ENCODE data around the gene CEBPG.
A peak's percentile ranks its signal among the peaks of the same experiment; 100 is the strongest.

Gene CEBPG

DNA sequence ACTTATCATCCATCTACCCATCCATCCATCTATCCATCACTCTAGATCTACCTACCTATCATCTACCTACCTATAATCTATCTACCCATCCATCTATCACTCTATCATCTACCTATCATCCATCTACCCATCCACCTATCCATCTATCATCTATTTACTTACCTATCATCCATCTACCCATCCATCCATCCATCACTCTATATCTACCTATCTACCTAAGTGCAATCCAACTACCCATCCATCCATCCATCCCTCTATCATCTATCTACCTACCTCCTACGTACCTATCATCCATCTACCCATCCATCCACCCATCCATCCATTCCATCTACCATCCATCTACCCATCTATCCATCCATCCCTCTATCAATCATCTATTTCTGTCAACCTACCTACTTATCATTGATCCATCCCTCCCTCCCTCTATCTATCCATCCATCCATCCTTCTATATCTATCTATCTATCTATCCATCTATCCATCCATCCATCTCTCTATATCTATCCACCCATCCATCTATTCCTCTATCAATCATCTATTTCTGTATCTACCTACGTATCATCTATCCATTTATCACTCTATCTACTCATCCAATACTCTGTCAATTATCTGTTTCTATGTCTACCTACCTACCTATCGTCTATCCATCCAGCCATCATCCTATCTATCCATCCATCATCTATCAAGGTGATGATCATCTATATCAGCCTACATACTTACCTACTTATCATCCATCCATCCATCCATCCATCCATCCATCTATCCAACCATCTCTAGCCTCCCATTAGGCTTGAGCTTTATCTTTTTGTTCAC lies 49.1 kb downstream of the CEBPG start:
- no peak for DNase-seq (ENCODE audit: low spot score)

DNA sequence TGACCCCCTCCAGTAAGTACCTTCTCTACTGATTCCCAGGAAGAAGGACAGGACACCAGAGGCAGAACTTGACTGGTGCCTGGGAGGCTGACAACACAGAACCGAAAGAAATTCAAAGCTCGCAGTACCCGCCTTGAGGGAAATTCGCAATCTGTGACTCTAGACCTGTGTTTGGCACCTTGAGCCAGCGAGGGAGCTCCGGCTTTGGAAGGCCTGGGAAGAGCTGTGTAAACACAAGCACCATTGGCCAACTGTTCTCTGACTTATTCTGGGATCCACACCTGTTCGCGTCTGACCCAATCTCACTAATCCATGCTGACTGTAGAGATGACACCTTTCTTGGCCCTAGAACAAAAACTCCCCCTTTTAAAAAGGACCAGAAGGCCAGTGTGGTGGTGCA lies 50.7 kb downstream of the CEBPG start:
- DNase-seq (ENCODE audit: low spot score) = no peak

DNA sequence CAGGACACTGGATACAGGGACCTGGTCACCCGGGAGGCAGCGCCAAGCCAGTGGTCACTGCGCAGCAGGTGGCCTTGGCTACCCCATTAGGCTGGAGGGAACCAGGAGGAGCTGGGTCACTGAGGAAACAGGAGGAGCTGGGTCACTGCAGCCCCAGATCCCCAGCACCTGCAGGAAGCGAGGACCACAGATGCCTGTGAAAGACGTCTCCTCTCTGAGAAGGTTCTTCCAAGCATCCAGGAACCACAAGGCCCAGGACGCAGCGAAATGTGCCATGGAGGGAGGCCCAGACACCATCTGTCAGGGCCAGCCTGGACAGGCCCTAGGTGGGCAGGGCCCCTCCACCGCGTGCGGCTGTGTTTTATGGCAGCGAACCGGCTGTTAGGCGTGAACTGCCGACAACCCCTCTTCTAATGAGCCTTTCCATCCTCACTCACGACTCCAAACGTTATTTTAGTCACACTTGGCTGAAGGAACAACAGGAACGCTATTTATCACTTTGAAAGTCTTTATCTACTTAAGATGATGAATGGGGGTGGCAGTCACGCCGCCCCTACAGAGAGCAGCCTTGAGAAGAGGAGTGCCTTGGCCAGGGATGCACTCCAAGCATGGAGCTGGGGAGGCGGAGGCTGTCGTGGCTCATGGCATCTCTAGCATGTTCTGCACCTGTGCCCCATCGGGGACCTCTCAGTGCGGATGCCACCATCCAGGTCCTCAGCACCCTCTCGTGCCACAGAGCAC lies 53.3 kb downstream of the CEBPG start:
- no peak for DNase-seq (ENCODE audit: low spot score)

DNA sequence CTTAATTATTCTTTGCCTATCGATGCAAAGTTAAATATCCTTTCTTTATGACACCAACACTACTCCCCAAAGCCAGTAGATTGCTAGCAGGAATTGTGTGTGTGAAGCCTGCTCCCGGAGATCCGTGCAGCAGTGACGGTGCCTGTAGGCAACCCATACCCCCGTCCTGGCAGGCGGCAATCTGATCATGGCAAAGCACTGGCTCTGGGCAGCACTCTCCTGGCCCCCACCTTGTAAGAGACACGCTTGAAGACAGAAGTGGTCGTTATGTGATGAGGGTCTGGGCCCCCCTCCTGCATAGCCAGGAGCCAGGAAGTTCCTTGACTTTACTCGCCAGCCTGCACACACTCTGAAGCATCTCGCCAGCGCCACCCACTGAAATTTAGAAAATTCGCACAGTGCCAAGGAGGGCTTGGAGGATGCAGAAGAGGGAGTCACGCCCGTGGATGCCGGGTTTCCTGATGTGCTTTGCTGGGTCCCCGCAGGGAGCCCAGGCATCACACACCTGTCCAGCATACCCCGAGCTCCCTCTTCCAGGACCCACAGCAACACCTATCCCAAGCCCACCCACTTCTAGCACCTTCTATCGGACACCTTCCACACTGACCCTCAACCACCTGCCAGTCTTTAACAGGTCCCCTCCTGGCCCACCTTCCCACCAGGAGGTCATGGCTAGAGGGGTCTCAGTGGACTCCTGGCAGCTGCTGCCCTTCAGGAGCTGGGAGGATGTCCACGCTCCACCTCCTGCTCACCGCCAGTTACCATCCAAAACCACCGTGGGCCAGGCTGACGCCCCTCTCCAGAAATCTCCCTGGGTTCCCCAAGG lies 54.5 kb downstream of the CEBPG start:
- DNase-seq (ENCODE audit: low spot score) = no peak

DNA sequence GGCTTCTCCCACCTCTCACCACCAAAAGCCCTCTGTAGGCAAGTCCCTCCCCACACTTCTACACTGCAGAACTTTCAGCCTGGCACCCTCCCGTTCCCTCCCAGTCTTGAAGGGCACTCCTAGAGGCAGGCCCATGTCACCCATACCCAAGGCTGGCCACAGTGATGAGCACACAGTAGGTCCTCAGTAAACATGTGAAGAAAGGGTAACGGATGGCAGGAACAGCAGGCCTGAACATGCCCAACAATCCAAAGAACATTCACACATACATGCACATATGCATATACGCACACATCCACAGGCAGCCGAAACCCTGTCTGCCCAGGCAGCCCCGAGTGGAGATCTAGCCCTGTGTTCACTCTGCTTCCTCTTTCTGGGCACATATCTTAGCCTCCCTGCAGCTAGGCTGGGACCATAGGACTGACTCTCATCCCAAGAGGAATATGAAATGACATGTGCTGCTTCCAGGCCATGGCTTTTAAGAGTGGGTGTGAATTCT lies 55.2 kb downstream of the CEBPG start:
- no peak for DNase-seq (ENCODE audit: low spot score)

DNA sequence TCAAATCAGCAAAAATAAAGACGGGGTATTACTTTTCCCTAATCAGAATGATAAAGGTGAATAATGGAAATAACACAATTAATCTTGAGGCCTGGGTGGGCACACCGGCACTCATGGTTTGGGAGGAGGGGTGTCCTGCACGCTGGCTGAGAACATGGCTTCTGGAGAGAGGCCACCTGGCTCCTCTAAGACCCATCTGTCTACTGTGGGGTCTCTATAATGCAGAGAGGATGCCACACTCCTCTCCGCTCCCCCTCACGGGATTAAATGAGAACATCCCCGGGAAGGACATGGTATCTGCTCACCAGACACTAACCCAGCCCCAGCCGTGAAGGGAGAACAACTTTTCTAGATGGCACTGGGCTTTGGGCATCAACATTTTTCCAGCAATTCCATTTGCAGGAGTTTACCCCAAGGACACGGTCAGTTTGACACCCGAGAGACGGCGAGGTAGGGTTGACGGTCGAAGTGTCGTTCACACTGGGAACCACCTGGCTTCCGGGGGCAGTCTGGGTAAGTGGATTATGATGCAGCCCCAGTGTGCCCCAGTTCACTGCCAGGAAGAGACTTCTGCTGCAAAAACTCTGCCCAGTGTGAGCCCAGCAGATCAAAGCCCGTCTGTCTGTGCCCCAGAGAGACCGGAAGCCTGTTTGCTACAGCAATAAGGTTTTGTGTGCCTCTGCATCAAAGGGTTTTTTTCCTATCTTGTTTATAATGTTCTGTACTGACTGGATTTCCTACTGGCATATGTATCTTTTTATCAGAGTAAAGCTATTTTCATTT lies 56.6 kb downstream of the CEBPG start:
- no peak for DNase-seq (ENCODE audit: low spot score)

DNA sequence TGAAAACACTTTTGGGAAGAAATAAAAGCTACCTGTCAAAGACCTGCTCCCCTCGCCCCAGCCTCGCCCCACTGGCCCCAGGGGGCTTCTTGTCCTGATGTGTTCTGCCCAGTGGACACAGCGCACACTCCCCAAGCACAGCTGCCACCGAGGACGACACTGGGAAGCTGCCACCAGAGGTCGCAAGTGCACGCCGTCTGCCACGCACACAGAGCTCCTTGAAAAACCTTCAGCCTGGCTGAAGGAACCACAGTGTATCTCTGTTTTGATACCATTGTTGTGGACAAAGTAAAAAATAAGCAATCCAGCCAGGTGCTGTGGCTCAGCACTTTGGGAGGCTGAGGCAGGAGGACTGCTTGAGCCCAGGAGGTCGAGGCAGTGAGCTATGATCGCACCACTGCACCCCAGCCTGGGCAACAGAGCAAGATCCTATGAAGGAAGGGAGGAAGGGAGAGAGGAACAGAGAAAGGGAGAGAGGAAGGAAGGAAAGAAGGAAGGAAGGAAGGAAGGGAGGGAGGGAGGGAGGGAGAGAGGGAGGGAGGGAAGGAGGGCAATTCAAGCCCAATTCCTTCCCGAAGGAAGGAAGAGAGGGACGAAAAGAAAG lies 57.3 kb downstream of the CEBPG start:
- DNase-seq (ENCODE audit: low spot score) = peak; percentile 55

DNA sequence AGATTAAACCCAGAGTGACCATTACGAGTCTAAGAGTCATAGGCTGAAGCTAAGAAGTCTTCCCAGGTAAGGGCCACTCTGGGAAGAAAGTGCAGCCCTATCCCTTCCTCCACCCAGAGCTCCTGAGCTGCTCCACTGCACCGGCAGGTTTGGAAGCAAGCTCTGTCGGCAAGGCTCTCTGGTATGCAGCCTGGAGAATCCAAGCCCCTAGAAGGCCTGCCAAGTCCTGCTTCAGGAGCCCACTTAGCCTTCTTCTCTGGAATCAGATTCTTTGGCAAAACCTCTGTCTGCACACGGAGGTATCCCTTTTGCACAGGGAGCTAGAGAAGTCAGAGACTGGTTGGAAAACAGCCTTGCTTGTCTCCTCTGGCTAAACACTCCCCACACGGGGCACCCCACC lies 58.5 kb downstream of the CEBPG start:
- DNase-seq (ENCODE audit: low spot score) = no peak
